GM21360 (cell line): ENCODE measurements around the gene ZNF101.
A peak's percentile ranks its signal among the peaks of the same experiment; 100 is the strongest.

Source experiments
- ATAC-seq: cut with Tn5 transposase; IDR thresholded peaks from one replicate; pipeline ENCODE4 v1.9.1; 2021; ENCODE audit warnings: mild to moderate bottlenecking, moderate library complexity; ENCODE audit not compliant: unreplicated experiment

ZNF101 gene

GRCh38 chr19:19637523-19638251, 31.0 kb upstream of the ZNF101 start:
- ATAC-seq: no peak

- peak; percentile 5 for ATAC-seq
Observed at GRCh38 chr19:19642506-19643157, 26.0 kb upstream of the ZNF101 start.

GRCh38 chr19:19643158-19644053, 25.2 kb upstream of the ZNF101 start, which contains the start of gene GMIP:
Gene GMIP (minus strand): TSS chr19:19643657. CDS start chr19:19643529, 128 bp downstream.
- peak; percentile 51 for ATAC-seq

GRCh38 chr19:19644054-19644388, 24.6 kb upstream of the ZNF101 start:
- ATAC-seq: no peak

GRCh38 chr19:19645233-19645870, 23.3 kb upstream of the ZNF101 start:
- ATAC-seq: no peak

GRCh38 chr19:19647037-19647835, 21.4 kb upstream of the ZNF101 start:
- no peak for ATAC-seq

GRCh38 chr19:19649155-19649554, 19.5 kb upstream of the ZNF101 start:
- ATAC-seq: no peak

GRCh38 chr19:19649580-19649995, 19.1 kb upstream of the ZNF101 start:
- ATAC-seq: no peak

GRCh38 chr19:19650331-19650730, 18.3 kb upstream of the ZNF101 start:
- no peak for ATAC-seq

GRCh38 chr19:19651076-19651475, 17.6 kb upstream of the ZNF101 start:
- no peak for ATAC-seq

GRCh38 chr19:19652482-19653295, 15.9 kb upstream of the ZNF101 start:
- ATAC-seq: no peak

- ATAC-seq: no peak
Observed at GRCh38 chr19:19653597-19654147, 15.0 kb upstream of the ZNF101 start.

- ATAC-seq: no peak
Observed at GRCh38 chr19:19654441-19654840, 14.2 kb upstream of the ZNF101 start.

- no peak for ATAC-seq
Observed at GRCh38 chr19:19655051-19655594, 13.5 kb upstream of the ZNF101 start.

- no peak for ATAC-seq
Observed at GRCh38 chr19:19655641-19656343, 12.8 kb upstream of the ZNF101 start.

- no peak for ATAC-seq
Observed at GRCh38 chr19:19656451-19657396, 11.9 kb upstream of the ZNF101 start.

GRCh38 chr19:19657397-19657783, 11.2 kb upstream of the ZNF101 start:
- no peak for ATAC-seq
